HT-29 (cell line): ENCODE results near the gene TRIM6. TPM values are rescaled to one million over a fixed set of nuclear protein-coding genes. Genes with fewer than 3 reads are reported as not detected.
"Not testable (repeated sequence)": the region's sequence is repeated elsewhere in the genome, so short reads cannot be mapped to it uniquely, and the experiment has no call there.

Experiments
- DNase-seq: peaks from one replicate; pipeline ENCODE4 v3.0.0-alpha.2; 2015; ENCODE audit warnings: low spot score
- total RNA-seq: library from RNA; depleted of rRNA; stranded (reverse); fragments of >200 nt; shearing (Covaris generic); gene quantifications from 2 replicates; pipeline ENCODE4 v1.2.3, GENCODE V29; 2014

Gene TRIM6
- total RNA-seq, 1 experiment from 2014 or later, result 2.7 TPM

GRCh38 chr11:5603326-5603725 is 6.9 kb downstream of the TRIM6 start:
- DNase-seq, result no peak

GRCh38 chr11:5604896-5605295 is 8.5 kb downstream of the TRIM6 start:
- no peak for DNase-seq

DNA sequence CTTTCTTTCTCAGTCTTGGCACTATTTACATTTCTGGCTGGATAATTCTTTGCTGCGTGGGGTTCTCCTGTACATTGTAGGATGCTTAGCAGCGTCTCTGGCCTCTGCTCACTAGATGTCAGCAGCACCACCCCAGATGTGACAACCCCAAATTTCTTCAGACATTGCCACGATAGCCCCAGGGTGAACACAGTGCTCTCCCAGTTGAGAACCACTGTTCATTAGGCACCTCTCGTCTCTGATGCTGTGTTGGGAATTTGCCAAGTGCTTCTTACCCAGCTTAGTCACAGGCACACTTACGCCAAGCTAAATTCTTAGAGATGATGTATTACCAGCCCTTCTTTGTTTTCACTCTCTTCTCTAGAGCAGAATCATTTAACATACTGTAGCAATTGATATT is 9.4 kb downstream of the TRIM6 start:
- no peak for DNase-seq

DNA sequence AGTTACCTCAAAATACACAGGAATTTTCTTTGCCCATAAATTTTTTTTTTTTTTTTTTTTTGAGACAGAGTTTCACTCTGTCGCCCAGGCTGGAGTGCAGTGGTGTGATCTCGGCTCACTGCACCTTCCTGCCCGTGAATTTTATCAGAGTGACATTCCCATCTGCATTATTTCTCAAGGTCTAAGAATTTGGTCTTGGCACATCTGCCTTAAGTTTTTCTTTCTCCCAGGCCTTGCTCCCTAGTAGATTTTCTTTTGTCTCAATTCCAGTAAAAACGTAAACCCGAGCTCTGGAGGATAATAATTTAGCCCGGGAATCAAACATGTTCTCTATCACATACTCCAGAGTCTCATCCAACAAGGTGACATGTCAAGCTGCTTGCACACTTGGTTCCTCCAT is 12.4 kb downstream of the TRIM6 start:
- no peak for DNase-seq

DNA sequence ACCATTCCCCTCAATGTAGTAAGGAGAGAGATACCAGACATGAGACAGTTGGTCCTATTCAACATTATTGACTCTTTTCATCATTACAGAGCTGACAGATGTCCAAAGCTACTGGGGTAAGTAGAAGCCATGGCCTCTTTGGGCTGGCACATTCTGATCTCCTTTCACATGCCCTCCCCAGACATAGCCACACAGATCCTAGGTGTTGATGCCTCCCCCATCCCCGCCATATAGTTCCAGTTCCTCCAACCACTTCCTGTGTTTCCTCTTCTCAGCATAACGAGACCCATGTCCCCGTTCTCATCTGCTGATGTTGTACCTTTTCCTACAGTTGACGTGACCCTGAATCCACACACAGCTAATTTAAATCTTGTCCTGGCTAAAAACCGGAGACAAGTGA is 14.0 kb downstream of the TRIM6 start:
- no peak for DNase-seq

- DNase-seq, result no peak
Measured at GRCh38 chr11:5611627-5612026, 15.2 kb downstream of the TRIM6 start.

GRCh38 chr11:5618807-5619206 is 22.4 kb downstream of the TRIM6 start:
- no peak for DNase-seq

DNA sequence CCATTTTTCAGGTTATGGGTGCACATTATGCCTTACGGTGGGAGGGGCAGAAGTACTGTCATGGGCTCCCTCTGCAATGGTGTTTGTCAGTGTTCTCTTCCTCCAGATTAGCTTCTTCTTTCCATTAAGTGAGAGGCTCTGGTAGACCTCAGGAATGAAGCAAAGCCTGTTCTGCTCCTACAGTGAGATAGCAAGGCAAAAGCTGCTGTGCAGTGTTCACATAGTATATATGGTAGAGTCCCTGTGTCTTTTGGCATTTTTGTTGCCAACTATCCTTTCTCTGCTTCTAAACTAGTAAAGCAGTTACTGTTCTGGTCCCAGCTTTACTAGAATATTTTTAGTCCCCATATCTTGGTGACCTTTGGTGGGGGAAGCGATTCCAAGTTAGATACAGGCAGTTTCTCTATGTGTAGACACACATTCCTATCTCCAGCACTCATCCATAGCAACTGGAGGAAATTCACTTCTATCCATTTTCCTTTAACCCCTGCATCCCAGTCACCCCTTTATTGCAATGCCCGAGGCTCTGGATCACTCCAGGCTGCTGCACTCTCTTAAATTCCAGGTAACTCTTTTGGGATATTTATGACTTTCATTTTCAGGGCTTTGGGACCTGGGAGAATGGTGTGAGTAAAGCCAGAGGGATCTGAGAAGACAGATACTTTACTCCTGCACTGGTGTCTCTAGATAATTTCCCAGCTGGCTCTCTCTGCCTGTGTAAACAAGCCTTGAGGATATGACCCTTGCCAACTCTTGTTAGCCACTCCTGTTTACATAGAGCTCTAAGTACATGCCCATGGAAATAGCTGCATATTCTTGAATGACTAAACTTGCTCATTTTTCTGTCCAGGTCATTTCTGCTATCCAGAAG is 24.4 kb downstream of the TRIM6 start:
- peak; percentile 68 for DNase-seq

DNA sequence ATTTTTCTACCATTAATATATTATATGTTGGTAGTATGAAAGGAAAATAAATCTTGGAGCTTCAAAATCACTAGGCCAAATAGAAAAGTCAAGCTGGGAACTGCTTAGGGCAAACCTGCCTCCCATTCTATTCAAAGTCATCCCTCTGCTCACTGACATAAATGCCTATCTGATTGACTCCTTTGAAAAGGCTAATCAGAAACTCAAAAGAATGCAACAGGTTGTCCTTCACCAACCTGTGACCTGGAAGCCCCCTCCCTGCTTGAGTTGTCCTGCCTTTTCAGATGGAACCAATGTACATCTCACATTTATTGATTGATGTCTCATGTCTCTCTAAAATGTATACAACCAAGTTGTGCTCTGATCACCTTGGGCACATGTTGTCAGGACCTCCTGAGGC is 25.1 kb downstream of the TRIM6 start:
- no peak for DNase-seq

DNA sequence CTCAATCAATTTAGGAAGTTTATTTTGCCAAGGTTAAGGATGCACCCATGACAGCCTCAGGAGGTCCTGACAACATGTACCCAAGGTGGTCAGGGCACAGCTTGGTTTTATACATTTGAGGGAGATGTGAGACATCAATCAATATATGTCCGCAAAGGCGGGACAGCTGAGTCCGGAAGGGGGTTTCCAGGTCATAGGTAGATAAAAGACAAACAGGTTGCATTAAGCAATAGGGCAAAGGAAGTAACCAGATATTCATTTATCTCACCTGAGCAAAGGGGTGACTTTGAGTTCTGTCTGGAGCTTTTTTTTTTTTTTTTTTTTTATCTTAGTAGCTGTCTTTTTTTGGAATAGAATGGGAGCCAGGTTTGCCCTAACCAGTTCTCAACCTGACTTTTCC is 26.4 kb downstream of the TRIM6 start:
- DNase-seq, result no peak

GRCh38 chr11:5624489-5625279 is 28.2 kb downstream of the TRIM6 start, which contains the start of gene TRIM34:
TSS of gene TRIM34 (plus strand) at chr11:5625001. CDS start at chr11:5632332, 7,331 bp downstream.
- DNase-seq, result peak; percentile 69

- DNase-seq, result no peak
Measured at GRCh38 chr11:5625281-5625680, 28.8 kb downstream of the TRIM6 start.

DNA sequence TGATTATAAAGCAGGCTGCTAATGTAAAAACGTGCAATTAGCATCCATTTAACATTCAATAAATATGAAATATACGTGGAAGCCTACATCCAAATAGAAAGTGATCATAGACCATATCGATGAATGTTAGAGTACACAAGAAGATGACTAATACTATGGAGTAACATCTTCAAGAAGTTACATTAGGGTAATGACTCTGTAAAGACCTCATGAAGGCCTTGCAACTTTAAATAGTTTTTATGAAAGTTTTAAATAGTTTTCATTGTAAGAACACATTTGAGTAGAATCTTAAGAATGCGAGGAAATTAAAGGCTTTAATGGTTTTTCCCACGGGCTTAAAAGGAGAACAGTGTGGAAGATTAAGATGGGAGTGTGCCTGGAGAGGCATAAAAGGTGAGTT is 29.8 kb downstream of the TRIM6 start:
- DNase-seq, result no peak

- DNase-seq, result no peak
Measured at GRCh38 chr11:5631417-5631816, 35.0 kb downstream of the TRIM6 start.

DNA sequence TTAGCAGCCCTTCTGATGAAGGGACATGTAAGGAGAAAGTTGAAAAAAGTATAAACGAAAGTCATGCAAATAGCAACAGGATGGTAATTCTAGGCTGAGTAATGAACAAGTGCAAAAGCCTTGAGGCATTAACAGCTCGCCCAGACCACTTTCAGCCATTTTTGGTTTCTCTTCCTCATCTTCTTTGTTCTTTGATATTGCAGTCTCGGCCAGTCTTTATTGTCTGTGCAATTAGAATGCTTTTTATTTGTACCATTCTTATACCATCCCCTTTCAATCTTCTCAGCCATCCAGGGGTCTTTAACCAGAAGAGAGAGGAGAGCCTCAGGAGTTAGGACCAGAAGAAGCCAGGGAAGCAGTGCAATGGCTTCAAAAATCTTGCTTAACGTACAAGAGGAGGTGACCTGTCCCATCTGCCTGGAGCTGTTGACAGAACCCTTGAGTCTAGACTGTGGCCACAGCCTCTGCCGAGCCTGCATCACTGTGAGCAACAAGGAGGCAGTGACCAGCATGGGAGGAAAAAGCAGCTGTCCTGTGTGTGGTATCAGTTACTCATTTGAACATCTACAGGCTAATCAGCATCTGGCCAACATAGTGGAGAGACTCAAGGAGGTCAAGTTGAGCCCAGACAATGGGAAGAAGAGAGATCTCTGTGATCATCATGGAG is 35.7 kb downstream of the TRIM6 start:
- DNase-seq, result no peak

GRCh38 chr11:5639953-5640352 is 43.5 kb downstream of the TRIM6 start:
- no peak for DNase-seq

- DNase-seq, result no peak
Measured at GRCh38 chr11:5643585-5643984, 47.1 kb downstream of the TRIM6 start.

DNA sequence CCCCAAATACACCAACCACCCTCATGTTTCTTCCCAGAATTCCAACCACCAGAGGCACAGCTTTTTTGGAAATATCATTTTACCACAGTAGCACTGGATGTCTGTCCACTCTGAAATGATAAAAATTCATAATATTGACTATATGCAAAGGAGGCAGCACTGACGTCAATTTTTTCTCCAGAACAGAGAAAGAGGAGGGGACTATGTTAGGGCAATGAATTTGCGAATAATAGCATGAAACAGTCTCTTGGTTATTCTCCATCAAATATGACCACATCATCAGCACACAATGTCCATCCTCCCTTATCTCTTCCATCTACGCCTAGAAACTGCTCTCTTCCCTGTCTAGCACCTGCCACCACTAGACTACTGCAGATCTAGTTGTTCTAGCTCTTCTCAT is 49.7 kb downstream of the TRIM6 start:
- DNase-seq, result no peak

DNA sequence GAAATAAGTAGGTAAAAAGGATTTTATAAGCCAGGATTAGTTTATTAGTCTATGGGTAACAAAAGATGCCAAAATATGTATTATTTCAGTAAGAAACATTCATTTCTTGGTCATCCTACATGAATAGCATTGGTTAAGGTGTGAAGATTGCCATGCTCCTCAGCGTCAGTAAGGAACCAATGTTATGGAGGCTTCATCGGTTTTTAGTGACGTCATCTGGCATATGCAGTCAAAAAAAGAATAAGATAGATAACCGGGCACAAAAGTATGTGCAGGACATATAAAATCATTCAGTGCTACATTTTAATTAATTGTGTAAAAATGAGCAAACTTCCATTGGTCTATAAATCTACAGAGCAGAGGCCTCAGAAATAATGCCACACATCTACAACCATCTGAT is 59.0 kb downstream of the TRIM6 start:
- no peak for DNase-seq

GRCh38 chr11:5656956-5657355 is 60.5 kb downstream of the TRIM6 start:
- DNase-seq, result not testable (repeated sequence)

GRCh38 chr11:5658318-5658717 is 61.9 kb downstream of the TRIM6 start:
- DNase-seq, result no peak
